ENCODE measurements around the gene ATXN10.

Gene ATXN10

GRCh38 chr22:45640291-45640940 is 31.2 kb upstream of the ATXN10 start:
- Histone ChIP-seq H3K36me3 (ENCODE audit: insufficient read depth, low read length) (no peaks in the 10 kb centered on the region), H3K9ac (ENCODE audit: low read depth, low read length, poor library complexity, severe bottlenecking) (peak overlapping the region; percentile 74), H3K9me2 (replicated peaks; ENCODE audit: low read depth, low read length) (no peaks in the 10 kb centered on the region), H3K9me3 (ENCODE audit: insufficient read depth, low read depth, low read length) (no peaks in the 10 kb centered on the region), H4K20me1 (ENCODE audit: insufficient read depth, low read length, poor library complexity, severe bottlenecking) (no peaks in the 10 kb centered on the region), H2AFZ (ENCODE audit: low read length) (no peak overlapping the region), H3K4me2 (ENCODE audit: low read depth, low read length, poor library complexity, severe bottlenecking) (peak overlapping the region; percentile 76), H3K4me1 (ENCODE audit: insufficient read depth, low read length, poor library complexity, severe bottlenecking) (peaks cover 54% of the 10 kb centered on the region), H3K4me3 (ENCODE audit: low read length, poor library complexity, severe bottlenecking) (peak overlapping the region; percentile 63), H3K79me2 (ENCODE audit: insufficient read depth, low read length) (no peaks in the 10 kb centered on the region), H3K27me3 (ENCODE audit: insufficient read depth, low read length, poor library complexity, severe bottlenecking) (no peaks in the 10 kb centered on the region), H3F3A (ENCODE audit: low read depth) (peaks cover 8% of the 10 kb centered on the region; the same call in 1 of the 2 replicates)
- no peak for TF ChIP-seq CTCF (conservative IDR thresholded peaks at IDR 0.05; ENCODE audit: low read length)
- no peak for TF ChIP-seq EZH2phosphoT487 (IDR thresholded peaks at IDR 0.05; ENCODE audit: borderline replicate concordance)

- Histone ChIP-seq H3K4me3 (ENCODE audit: low read length, poor library complexity, severe bottlenecking) (peak overlapping the region; percentile 63), H3F3A (ENCODE audit: low read depth) (peaks cover 8% of the 10 kb centered on the region; the same call in 1 of the 2 replicates), H4K20me1 (ENCODE audit: insufficient read depth, low read length, poor library complexity, severe bottlenecking) (no peaks in the 10 kb centered on the region), H3K9ac (ENCODE audit: low read depth, low read length, poor library complexity, severe bottlenecking) (peak overlapping the region; percentile 74), H2AFZ (ENCODE audit: low read length) (no peak overlapping the region), H3K36me3 (ENCODE audit: insufficient read depth, low read length) (no peaks in the 10 kb centered on the region), H3K79me2 (ENCODE audit: insufficient read depth, low read length) (no peaks in the 10 kb centered on the region), H3K27me3 (ENCODE audit: insufficient read depth, low read length, poor library complexity, severe bottlenecking) (no peaks in the 10 kb centered on the region), H3K4me1 (ENCODE audit: insufficient read depth, low read length, poor library complexity, severe bottlenecking) (peaks cover 58% of the 10 kb centered on the region), H3K4me2 (ENCODE audit: low read depth, low read length, poor library complexity, severe bottlenecking) (peak overlapping the region; percentile 76), H3K9me2 (replicated peaks; ENCODE audit: low read depth, low read length) (no peaks in the 10 kb centered on the region), H3K9me3 (ENCODE audit: insufficient read depth, low read depth, low read length) (no peaks in the 10 kb centered on the region)
- TF ChIP-seq CTCF (conservative IDR thresholded peaks at IDR 0.05; ENCODE audit: low read length), result no peak
- no peak for TF ChIP-seq EZH2phosphoT487 (IDR thresholded peaks at IDR 0.05; ENCODE audit: borderline replicate concordance)
These were observed 30.6 kb upstream of the ATXN10 start for GRCh38 chr22:45640941-45641621.

- H3K9ac ChIP-seq (ENCODE audit: low read depth, low read length, poor library complexity, severe bottlenecking), result peak overlapping the region; percentile 53
- no peaks in the 10 kb centered on the region for H3K9me2 ChIP-seq (replicated peaks; ENCODE audit: low read depth, low read length)
- no peaks in the 10 kb centered on the region for H4K20me1 ChIP-seq (ENCODE audit: insufficient read depth, low read length, poor library complexity, severe bottlenecking)
- H3K4me2 ChIP-seq (ENCODE audit: low read depth, low read length, poor library complexity, severe bottlenecking), result peak overlapping the region; percentile 56
- no peaks in the 10 kb centered on the region for H3K79me2 ChIP-seq (ENCODE audit: insufficient read depth, low read length)
- H3K4me1 ChIP-seq (ENCODE audit: insufficient read depth, low read length, poor library complexity, severe bottlenecking), result peaks cover 55% of the 10 kb centered on the region
- H3K9me3 ChIP-seq (ENCODE audit: insufficient read depth, low read depth, low read length), result no peaks in the 10 kb centered on the region
- peaks cover 5% of the 10 kb centered on the region; the same call in 1 of the 2 replicates for H3F3A ChIP-seq (ENCODE audit: low read depth)
- TF ChIP-seq EZH2phosphoT487 (IDR thresholded peaks at IDR 0.05; ENCODE audit: borderline replicate concordance) (no peak), CTCF (conservative IDR thresholded peaks at IDR 0.05; ENCODE audit: low read length) (no peak)
- peak overlapping the region; percentile 21 for H3K4me3 ChIP-seq (ENCODE audit: low read length, poor library complexity, severe bottlenecking)
- no peaks in the 10 kb centered on the region for H3K36me3 ChIP-seq (ENCODE audit: insufficient read depth, low read length)
- H3K27me3 ChIP-seq (ENCODE audit: insufficient read depth, low read length, poor library complexity, severe bottlenecking), result no peaks in the 10 kb centered on the region
- H2AFZ ChIP-seq (ENCODE audit: low read length), result no peak overlapping the region
These were observed 28.6 kb upstream of the ATXN10 start for GRCh38 chr22:45642986-45643385.
